GM19239 (cell line): ENCODE data around the gene ASIC4.

Experiments
- DNase-seq: peaks from one replicate; pipeline ENCODE4 v3.0.0; 2011; ENCODE audit warnings: low spot score; ENCODE audit not compliant: insufficient read length
- FAIRE-seq: peaks from 2 replicates; lab custom pipeline; 2011; peaks lifted over from hg19 to GRCh38; lab: Jason Lieb, UNC

The ASIC4 gene, protein sequence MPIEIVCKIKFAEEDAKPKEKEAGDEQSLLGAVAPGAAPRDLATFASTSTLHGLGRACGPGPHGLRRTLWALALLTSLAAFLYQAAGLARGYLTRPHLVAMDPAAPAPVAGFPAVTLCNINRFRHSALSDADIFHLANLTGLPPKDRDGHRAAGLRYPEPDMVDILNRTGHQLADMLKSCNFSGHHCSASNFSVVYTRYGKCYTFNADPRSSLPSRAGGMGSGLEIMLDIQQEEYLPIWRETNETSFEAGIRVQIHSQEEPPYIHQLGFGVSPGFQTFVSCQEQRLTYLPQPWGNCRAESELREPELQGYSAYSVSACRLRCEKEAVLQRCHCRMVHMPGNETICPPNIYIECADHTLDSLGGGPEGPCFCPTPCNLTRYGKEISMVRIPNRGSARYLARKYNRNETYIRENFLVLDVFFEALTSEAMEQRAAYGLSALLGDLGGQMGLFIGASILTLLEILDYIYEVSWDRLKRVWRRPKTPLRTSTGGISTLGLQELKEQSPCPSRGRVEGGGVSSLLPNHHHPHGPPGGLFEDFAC

DNA sequence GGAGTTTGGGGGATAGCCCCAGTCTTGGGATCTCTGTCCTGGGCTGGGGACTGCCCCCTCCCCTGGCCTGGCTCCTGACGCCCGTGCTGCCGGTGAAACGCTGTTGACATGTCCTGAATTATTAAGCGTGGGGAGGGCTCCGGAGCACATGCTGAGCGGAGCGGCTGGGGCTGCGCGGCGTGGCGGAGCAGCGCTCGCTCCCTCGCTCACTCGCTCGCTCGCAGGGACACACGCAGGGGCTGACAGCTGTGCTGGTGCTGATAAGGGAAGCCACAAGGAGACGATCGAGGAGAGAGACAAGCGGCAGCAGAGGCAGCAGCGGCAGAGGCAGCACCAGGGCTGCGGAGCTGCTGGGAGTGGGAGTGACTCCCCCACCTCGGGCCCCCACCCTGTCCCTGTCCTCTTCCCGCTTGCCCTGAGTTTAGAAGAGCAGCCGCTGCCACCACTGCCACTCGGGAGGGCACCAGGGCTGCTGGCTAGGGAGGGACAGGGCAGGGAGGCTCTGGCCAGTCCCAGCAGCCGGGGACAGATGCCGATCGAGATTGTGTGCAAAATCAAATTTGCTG is at the start of gene ASIC4:
TSS of gene ASIC4 (plus strand) at position 287 of the 566 bp plus-strand sequence. CDS start at position 530, 243 bp downstream.
- DNase-seq: no peak
- no peak for FAIRE-seq

DNA sequence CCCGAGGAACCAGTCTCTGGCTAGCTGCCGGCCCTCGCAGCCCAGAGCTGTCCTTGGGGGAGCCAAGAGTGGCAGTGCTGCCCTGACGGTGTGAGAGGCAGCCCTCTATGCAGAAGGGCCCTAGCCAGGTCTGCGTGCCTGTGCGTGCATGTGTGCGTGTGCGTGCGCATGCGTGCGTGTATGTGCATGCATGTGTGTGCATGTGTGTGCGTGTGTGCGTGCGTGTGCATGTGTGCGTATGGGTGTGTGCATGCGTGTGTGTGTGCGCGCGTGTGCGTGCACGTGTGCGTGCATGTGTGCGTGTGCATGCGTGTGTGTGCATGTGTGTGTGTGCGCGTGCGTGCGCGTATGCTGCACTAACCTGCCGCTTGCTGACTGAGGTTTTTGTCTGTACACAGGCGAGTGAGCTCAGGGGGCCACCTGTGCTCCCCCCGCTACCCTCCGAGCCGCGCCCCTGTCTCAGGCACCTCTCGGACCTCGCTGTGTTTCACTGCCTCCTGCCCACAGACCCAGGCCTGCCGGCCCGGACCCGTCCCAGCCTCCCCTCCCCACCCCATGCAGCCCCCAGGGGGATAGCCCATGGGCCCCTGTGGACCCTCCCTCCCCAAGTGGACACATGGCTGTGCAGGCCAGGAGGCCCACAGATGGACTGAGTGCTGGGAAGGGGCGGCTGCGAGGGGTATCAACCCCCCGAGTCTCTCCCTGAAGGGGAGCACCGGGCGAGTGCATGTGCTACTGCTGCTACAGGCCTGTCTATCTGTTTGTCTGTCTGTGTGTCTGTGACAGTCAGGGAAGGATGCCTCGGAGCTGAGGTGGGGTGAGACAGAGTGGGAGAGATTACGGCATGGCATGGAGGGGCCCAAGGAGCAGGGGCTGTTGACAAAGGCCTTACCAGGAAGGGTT is 48.4 kb upstream of the ASIC4 start:
- FAIRE-seq: no peak
- no peak for DNase-seq

DNA sequence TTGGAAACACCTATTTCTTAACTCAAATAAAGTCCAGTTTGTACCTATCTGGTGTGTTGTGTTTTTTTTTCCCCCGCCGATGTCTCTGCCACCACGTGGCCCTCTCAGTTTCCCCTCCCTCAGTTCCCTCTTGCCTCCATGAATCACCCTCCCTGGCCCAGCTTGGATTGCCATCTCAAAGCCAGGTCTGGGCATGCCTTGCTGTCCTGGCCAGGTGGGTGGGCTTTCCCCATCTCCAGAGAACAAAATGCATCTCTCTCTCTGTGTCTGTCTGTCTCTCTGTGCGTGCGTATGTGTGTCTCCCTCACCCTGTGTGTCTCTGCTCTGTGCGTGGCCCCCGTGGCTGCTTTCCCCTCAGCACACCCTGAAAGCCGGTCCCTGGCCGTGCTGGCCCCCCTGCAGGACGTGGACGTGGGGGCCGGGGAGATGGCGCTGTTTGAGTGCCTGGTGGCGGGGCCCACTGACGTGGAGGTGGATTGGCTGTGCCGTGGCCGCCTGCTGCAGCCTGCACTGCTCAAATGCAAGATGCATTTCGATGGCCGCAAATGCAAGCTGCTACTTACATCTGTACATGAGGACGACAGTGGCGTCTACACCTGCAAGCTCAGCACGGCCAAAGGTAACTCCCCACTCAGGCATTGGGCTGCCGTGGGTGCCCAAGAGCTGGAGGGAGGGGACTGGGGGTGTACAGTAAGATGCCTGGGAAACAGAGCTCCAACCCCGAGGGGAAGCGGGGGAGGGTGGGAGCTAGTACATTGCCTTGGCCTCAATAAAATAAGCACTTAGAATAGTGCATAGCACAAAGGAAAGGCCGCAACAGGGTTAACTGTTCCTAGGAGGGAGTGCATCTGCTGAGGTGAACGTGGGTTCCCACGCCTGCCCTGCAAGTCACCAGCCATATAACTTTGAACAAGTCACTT is 47.2 kb upstream of the ASIC4 start:
- DNase-seq (no peak), FAIRE-seq (no peak)

DNA sequence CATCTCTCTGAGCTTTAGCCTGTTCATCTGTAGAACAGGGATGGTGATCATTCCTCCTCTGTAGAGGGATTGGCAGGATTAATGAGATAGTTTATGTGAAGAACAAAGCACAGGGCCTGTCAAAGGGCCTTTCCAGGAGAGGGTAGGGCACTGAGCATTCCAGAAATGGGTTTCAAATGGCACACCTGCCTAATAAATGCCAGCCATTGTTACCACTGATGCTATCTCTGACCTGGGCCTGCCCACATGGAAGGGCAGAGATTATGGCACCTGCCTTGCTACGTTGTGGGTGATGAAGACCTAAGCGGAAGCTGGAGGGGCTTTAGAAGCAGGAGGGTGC is 46.6 kb upstream of the ASIC4 start:
- FAIRE-seq (no peak), DNase-seq (no peak)

DNA sequence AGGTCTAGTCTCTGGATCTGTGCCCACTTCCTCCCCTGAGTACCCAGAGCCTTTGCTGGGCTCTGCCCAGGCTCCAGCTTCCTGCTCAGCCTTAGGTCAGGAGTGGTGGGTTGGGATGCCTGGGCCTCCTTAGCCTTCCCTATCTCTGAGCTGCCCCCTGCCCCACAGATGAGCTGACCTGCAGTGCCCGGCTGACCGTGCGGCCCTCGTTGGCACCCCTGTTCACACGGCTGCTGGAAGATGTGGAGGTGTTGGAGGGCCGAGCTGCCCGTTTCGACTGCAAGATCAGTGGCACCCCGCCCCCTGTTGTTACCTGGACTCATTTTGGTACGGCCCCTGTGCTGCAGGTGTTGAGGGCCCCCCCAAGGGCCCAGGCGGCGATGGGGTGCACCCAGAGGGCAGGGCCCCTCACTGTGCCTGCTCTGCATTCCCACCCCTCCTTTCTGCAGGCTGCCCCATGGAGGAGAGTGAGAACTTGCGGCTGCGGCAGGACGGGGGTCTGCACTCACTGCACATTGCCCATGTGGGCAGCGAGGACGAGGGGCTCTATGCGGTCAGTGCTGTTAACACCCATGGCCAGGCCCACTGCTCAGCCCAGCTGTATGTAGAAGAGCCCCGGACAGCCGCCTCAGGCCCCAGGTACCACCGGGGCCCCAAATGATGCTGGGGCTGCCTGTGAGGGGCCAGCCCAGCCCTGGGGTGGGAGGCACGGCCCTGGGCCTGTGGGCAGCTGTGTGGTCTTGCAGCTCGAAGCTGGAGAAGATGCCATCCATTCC is 45.7 kb upstream of the ASIC4 start:
- no peak for FAIRE-seq
- DNase-seq: no peak

DNA sequence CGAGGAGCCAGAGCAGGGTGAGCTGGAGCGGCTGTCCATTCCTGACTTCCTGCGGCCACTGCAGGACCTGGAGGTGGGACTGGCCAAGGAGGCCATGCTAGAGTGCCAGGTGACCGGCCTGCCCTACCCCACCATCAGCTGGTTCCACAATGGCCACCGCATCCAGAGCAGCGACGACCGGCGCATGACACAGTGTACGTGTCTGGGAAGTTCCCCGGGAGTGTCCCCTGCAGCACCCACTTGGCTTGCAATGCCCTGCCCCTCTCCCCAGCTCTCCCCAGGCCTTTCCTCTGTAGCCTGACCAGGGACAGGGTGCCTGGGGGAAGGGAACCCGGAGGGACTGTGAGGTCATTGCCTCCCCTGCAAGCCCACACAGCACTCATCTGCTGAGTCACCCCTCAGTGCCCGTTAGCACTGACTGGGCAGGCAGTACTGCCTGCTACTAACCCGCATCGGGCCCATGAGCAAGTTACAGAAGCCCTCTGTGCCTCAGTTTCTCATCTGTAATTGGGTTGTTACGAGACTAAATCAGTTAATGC is 45.0 kb upstream of the ASIC4 start:
- no peak for DNase-seq
- no peak for FAIRE-seq

DNA sequence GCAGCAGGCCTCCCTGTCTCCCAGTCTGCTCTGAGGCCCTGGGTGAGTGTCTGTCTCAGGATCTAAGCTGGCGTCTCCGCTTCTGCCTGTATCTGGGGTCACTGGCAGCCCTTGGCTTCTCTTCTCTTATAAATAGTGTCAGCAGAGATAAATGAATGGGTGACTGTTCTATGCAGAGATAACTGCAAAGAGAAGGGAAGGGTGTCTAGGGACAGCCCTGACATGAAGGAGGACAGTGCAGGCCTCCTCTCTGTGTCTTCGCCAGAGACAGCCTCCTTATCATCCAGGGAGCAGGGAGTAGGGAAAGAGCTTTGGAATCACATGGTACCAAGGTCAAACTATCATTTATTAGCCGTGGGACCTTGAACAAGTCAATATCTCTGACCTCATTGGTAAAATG is 43.9 kb upstream of the ASIC4 start:
- DNase-seq (no peak), FAIRE-seq (no peak)

DNA sequence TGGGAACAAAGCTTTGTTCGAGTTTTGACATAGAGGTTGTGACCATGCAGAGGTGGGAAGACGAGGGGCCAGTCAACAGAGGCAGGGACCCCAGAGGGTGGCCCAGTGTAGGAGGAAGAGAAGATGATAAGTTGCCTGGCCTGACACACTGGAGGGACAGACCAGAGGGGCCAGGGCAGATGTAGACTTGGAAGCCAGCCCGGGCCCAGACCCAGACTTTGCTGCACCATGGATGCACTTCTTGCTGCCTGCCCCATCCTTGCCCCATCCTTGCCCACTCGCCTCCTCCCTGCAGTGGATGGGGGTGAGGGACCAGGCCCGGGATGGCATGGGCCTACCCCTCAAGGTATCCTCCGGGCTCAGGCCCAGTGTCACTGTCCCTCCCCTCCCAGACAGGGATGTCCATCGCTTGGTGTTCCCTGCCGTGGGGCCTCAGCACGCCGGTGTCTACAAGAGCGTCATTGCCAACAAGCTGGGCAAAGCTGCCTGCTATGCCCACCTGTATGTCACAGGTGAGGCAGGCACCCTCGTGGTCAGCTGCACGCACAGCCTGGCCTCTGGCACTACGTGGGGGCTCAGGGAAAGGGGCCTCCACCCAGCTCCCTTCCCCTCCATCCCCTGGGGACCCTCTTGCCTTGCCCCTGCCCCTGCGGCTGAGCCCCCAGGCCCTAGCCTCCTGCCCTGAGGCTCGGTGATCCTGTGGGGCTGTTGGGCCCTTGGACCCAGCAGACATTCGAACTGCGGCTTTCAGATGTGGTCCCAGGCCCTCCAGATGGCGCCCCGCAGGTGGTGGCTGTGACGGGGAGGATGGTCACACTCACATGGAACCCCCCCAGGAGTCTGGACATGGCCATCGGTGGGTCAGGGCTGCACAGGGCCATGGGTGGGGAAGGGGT is 42.6 kb upstream of the ASIC4 start:
- DNase-seq (no peak), FAIRE-seq (no peak)

DNA sequence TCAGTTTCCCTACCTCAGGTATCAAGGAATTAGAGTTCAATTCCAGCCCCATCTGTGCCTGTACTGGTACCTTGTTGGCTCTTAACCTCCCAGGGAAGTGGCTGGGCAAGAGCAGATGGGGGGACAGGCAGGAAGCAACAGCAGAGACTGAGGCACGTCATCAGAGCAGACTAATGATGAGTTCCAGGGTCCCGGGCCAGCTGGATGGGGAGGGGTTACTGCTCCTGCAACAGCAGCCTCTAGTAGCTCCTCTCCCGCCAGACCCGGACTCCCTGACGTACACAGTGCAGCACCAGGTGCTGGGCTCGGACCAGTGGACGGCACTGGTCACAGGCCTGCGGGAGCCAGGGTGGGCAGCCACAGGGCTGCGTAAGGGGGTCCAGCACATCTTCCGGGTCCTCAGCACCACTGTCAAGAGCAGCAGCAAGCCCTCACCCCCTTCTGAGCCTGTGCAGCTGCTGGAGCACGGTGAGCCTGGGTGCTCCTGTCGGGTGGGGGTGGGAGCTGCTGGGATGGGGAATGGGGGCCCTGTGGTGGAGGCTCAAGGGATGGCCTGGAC is 41.6 kb upstream of the ASIC4 start:
- FAIRE-seq (no peak), DNase-seq (no peak)

DNA sequence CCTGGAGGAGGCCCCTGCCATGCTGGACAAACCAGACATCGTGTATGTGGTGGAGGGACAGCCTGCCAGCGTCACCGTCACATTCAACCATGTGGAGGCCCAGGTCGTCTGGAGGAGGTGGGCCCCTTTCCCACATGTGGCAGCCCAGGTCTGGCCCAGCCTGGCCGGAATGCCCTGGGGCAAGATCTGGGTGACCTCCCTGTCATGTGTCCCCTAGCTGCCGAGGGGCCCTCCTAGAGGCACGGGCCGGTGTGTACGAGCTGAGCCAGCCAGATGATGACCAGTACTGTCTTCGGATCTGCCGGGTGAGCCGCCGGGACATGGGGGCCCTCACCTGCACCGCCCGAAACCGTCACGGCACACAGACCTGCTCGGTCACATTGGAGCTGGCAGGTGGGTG is 40.8 kb upstream of the ASIC4 start:
- no peak for FAIRE-seq
- no peak for DNase-seq

DNA sequence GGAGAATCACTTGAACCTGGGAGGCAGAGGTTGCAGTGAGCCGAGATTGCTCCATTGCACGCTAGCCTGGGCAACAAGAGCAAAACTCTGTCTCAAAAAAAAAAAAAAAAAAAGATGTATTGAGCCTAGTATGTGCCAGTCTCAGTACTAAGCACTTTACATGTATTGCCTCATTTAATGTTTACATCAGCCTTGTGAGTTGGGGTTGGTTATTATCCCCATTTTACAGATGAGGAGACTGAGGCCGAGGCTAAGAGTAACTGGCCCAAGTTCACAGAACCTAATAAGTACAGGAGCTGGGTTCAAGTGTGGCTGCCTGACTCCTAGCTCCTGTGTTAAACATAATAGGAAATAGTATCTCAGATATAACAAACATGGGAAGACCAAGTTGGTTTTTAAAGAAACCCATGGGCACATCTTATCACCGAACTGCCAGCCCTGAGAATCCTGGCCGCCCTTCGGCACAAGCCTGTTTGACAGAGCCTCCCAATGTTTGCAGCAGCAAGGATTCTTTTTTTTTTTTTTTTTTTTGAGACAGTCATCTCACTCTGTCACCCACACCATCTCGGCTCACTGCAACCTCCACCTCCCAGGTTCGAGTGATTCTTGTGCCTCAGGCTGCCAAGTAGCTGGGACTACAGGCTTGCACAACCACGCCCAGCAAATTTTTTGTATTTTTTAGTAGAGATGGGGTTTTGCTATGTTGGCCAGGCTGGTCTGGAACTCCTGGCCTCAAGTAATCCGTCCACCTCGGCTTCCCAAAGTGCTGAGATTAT is 39.8 kb upstream of the ASIC4 start:
- DNase-seq (no peak), FAIRE-seq (no peak)

DNA sequence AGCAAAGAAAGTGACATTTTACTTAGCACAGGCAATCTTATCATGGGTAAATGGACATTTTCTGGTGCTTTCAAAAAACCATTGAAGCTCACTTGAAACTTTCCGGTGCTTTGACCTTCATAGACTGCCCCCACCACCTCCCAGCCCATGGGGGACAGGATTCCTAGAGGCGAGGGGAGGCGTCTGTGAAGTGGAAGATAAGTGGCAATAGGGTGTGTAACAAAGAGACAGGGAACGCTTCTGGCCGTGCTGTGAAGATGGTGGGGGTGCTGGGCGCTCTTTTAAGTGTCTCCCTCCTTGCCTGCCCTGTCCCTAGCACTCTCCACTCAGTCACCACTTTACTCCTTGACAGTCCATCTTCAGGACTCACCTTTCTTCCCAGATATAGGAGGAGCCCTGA is 39.0 kb upstream of the ASIC4 start:
- DNase-seq: no peak
- FAIRE-seq: no peak

DNA sequence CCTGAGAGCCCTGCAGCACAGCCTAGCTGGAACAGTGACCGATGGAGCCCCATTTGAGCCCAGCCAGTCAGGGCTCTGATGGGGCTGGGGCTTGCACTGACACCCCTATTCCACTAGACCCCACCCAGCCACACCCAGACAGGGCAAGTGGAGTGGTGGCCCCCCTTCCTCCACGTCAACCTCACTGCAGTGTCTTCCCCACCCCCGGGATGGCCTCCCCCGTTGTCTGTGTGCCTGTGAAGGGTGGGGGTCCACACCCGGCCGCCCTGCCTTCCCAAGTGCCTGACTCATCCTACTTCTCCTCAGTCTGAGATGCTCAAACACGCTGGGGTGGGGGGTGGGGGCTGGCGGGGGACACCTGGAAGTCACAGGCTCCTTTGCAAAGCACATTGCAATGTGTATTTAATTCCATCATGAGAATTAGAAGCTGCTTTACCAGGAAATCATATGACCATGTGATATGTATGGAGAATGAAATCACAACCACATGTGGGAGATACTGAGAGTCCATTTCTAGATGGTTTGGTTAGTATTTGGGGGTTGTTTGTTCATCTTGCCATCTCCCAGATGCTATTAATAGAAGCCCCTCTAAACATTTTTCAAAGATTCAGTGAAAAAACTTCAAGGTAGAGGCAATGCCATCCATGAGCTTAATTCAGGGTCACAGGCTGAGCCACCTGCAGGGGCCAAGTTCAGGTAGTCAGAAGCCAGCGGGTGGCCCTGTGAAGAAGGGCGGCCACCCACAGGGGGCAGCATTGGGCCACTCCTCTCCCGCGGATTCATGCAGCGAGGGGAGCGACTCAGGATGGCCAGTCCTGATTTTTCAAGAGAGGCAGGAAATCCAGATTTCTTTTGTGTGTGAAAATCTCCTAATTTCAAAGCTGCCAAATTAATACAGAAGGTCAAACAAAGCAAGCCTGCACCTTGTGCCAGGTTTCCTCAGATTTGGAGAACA is 38.3 kb upstream of the ASIC4 start:
- DNase-seq: peak; percentile 75
- FAIRE-seq: peak; percentile 60

DNA sequence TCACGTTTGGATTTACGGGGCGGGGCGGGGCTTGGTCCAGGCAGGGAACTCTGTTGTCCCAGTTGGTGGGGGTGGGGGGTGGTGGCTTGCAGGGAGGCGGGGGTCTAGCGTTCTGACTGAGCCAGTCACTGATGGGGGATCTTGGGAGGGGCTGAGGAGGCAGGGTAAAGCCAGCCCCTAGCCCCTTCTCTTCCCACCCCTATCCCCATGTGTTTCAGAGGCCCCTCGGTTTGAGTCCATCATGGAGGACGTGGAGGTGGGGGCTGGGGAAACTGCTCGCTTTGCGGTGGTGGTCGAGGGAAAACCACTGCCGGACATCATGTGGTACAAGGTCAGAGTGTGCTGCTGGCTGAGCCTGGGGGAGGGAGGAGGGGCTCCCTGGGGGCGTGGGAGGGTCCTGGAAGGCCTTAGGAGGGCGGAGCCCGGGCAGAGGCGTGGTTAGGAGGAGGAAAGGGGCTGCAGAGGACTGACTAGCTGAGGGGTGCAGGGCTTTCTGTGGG is 37.6 kb upstream of the ASIC4 start:
- FAIRE-seq (no peak), DNase-seq (no peak)

DNA sequence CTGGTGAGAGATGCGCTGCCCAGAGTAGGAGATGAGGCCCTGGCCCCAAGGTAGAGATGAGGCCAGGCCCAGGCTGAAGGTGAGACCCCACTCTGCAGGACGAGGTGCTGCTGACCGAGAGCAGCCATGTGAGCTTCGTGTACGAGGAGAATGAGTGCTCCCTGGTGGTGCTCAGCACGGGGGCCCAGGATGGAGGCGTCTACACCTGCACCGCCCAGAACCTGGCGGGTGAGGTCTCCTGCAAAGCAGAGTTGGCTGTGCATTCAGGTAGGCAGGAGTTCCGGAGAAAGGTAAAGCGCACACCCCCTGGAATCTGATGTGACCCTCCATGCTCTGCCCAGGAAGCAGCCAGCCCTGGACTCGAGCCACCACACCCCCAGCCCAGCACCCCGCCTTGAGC is 37.1 kb upstream of the ASIC4 start:
- FAIRE-seq (no peak), DNase-seq (no peak)

DNA sequence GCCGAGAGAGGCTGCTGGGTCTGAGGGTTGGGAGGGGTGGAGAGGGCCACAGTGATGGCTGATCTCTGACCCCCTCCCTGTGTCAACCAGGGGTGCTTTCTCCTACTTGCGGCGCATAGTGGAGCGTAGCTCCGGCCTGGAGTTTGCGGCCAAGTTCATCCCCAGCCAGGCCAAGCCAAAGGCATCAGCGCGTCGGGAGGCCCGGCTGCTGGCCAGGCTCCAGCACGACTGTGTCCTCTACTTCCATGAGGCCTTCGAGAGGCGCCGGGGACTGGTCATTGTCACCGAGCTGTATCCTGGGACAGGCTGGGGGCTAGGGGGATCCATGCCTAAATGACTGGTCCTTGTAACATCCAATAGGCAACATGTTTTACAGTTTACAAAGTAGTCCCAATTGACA is 36.5 kb upstream of the ASIC4 start:
- FAIRE-seq (no peak), DNase-seq (no peak)
